ENCODE measurements around the gene HIVEP3.

GRCh38 chr1:41524676-41525675 lies 393.7 kb downstream of the HIVEP3 start:
- no peak for TF ChIP-seq MAX (IDR thresholded peaks at IDR 0.05; ENCODE audit: low read depth, low read length)
- TF ChIP-seq POLR2A (IDR thresholded peaks at IDR 0.05; ENCODE audit: extremely low read depth, insufficient read length), result no peak
- TF ChIP-seq CTCF (IDR thresholded peaks at IDR 0.05; ENCODE audit: low read depth, low read length), result no peak
